Ovary (tissue), 9 donors: Measurements from ENCODE around the gene PDE4C. TPM values are rescaled to one million over a fixed set of nuclear protein-coding genes. Genes with fewer than 3 reads are reported as not detected.

Experiments
- DNase-seq, 5 donors: peaks; one replicate each; pipeline ENCODE4 v3.0.0-alpha.2; 2019 to 2020
- H3K27ac ChIP-seq, 2 donors: fragments of 200-600 bp; one replicate each; pipeline versions ENCODE4 v1.5.1 to v1.8.0; 2019 to 2022
- H3K27me3 ChIP-seq: fragments of 200-600 bp; one replicate; pipeline ENCODE4 v1.8.0; 2022
- H3K36me3 ChIP-seq: fragments of 200-600 bp; sonication (generic); one replicate; pipeline ENCODE4 v1.5.1; 2019
- H3K4me1 ChIP-seq: one replicate; pipeline ENCODE4 v1.8.1; 2013; ENCODE audit warnings: mild to moderate bottlenecking, moderate library complexity; ENCODE audit not compliant: insufficient read depth
- H3K4me3 ChIP-seq: fragments of 200-600 bp; sonication (generic); one replicate; pipeline ENCODE4 v1.5.1; 2017
- H3K9me3 ChIP-seq, 2 donors: fragments of 200-600 bp in 1 of 2; sonication (generic) in 1 of 2; one replicate each; pipeline versions ENCODE4 v1.5.1 to v1.8.1; 2013 to 2019; ENCODE audit warnings: mild to moderate bottlenecking in 1 of 2, moderate library complexity in 1 of 2
- EP300 ChIP-seq: sonication (generic); formaldehyde crosslinking; IDR thresholded peaks from one replicate; pipeline ENCODE4 v1.6.1; 2017; ENCODE audit warnings: antibody characterized with exemption
- POLR2A ChIP-seq: fragments of 450-650 bp; IDR thresholded peaks from one replicate; pipeline ENCODE4 v1.6.1; 2017; ENCODE audit warnings: antibody characterized with exemption, mild to moderate bottlenecking, moderate library complexity
- WGBS, 3 donors: extraction: QIAGEN DNeasy Blood & Tissue Kit in 1 of 3; methylation state at CpG; one replicate each; pipeline versions ENCODE4 v1.1.5 to v1.1.7; 2013 to 2017; 5-methylcytosine and 5-hydroxymethylcytosine counted together
- intact Hi-C, 4 donors: fragments of 100-400 bp; cut with DNase I; formaldehyde crosslinking; loops; one replicate each; pipeline versions ENCODE4 v1.11.0 to v1.15.1; 2022 to 2023
- polyA plus RNA-seq, 2 donors: library from polyadenylated mRNA; stranded (reverse); fragments of 200-250 nt in 1 of 2; fragments of 350-450 nt in 1 of 2; fragmentation: Illumina TruSeq in 1 of 2; extraction: RNeasy Lipid Tissue Mini Kit (QIAGEN cat#74804) in 1 of 2; gene quantifications; one replicate each; pipeline ENCODE4 v1.2.3, GENCODE V29; 2013 to 2014
- total RNA-seq, 7 donors: library from RNA; depleted of rRNA in 2 of 7; stranded (reverse); fragments of >200 nt in 2 of 7; fragmentation: NEBNext Ultra II Directional in 3 of 7; extraction: Animal tissue kit (Norgen Biotek cat#: 25700) in 3 of 7; gene quantifications; one replicate each; pipeline versions ENCODE4 v1.1.0 to v1.2.4, GENCODE V29; 2016 to 2023
- TF ChIP-seq, protein P1 (sequence below), 3 donors: fragments of 450-650 bp in 2 of 3; fragments of 200-600 bp in 1 of 3; IDR thresholded peaks; one replicate each; pipeline versions ENCODE4 v1.5.1 to v1.8.0; 2016 to 2022; ENCODE audit warnings: antibody characterized with exemption in 3 of 3, mild to moderate bottlenecking in 1 of 3
- donor health status: DM: no; HTN: no; CAD: no; lungs with moderate emphysema.
- donor health status: DM: no; HTN: no; CAD: no.
- donor health status: Bipolar disorder and iron deficiency.
- donor health status: DM: yes; HTN: yes; CAD: no.
- donor health status: DM: no; HTN: no; CAD: no.
- donor health status: DM: yes; HTN: yes; CAD: no.

Gene PDE4C
- total and polyA plus RNA-seq, 9 donors = 0.50 to 1.7 (median 0.98) TPM; not detected in 1

GRCh38 chr19:18245297-18245696 lies 19.1 kb upstream of the PDE4C start:
- TF ChIP-seq, protein P1, sequence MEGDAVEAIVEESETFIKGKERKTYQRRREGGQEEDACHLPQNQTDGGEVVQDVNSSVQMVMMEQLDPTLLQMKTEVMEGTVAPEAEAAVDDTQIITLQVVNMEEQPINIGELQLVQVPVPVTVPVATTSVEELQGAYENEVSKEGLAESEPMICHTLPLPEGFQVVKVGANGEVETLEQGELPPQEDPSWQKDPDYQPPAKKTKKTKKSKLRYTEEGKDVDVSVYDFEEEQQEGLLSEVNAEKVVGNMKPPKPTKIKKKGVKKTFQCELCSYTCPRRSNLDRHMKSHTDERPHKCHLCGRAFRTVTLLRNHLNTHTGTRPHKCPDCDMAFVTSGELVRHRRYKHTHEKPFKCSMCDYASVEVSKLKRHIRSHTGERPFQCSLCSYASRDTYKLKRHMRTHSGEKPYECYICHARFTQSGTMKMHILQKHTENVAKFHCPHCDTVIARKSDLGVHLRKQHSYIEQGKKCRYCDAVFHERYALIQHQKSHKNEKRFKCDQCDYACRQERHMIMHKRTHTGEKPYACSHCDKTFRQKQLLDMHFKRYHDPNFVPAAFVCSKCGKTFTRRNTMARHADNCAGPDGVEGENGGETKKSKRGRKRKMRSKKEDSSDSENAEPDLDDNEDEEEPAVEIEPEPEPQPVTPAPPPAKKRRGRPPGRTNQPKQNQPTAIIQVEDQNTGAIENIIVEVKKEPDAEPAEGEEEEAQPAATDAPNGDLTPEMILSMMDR (IDR thresholded peaks at IDR 0.05) = no peak
- TF ChIP-seq EP300 (no peak), POLR2A (no peak)
- no peaks in the 10 kb centered on the region for H3K36me3 ChIP-seq
- H3K27me3 ChIP-seq = no peaks in the 10 kb centered on the region
- DNase-seq = no peak
- no peaks in the 10 kb centered on the region for H3K4me1 ChIP-seq
- no peak overlapping the region for H3K4me3 ChIP-seq
- 66 to 79% (median 68%) methylated on average over 7 of the region's 7 CpGs for WGBS, 3 donors
- H3K9me3 ChIP-seq = no peaks in the 10 kb centered on the region
- no peak overlapping the region for H3K27ac ChIP-seq
- intact Hi-C loops = loop anchor here in 1 of 4 donors (5.0 kb wide), 1 partner anchor 33 kb away; no protein-coding TSS in a partner anchor

- intact Hi-C loops = no loop called here
- 21 to 29% (median 21%) methylated on average over 12 of the region's 12 CpGs for WGBS, 3 donors
- no peaks in the 10 kb centered on the region for H3K27me3 ChIP-seq
- no peaks in the 10 kb centered on the region for H3K9me3 ChIP-seq
- no peak for DNase-seq
- no peaks in the 10 kb centered on the region for H3K4me1 ChIP-seq
- TF ChIP-seq, protein P1 (IDR thresholded peaks at IDR 0.05) = no peak
- TF ChIP-seq EP300 = no peak
- no peak for TF ChIP-seq POLR2A
- no peak overlapping the region for H3K4me3 ChIP-seq
- no peak overlapping the region for H3K27ac ChIP-seq
- H3K36me3 ChIP-seq = no peaks in the 10 kb centered on the region
These were observed 13.1 kb upstream of the PDE4C start for GRCh38 chr19:18239303-18239702.

DNA sequence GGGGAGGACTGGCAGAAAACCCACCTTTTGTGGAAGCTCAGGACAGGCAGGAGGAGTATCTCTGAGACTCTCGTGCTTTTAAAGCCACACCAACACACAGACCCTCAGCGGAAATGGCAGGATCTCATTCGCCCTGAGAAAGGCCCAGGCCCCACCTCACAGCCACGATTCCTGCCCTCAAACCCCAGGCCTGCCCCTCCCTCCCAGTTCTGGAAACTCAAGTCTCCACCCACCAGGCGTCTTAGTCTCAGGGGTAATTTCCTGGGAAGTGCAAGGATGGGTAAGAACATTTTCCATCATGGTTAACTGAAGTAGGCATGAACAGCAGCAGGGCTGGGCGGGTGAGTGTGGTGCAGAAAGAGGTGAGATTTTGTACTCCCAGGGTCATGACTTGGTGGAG lies 8.0 kb upstream of the PDE4C start:
- Histone ChIP-seq H3K27ac (no peak overlapping the region), H3K36me3 (no peaks in the 10 kb centered on the region), H3K9me3 (peaks cover 0 to 9% of the 10 kb centered on the region in 2 donors), H3K4me1 (peaks cover 2% of the 10 kb centered on the region), H3K27me3 (no peaks in the 10 kb centered on the region), H3K4me3 (no peak overlapping the region)
- TF ChIP-seq, protein P1 (IDR thresholded peaks at IDR 0.05) = no peak
- TF ChIP-seq POLR2A = no peak
- no peak for TF ChIP-seq EP300
- intact Hi-C loops = no loop called here
- WGBS, 3 donors = 22 to 30% (median 25%) methylated on average over 6 of the region's 6 CpGs
- no peak for DNase-seq

DNA sequence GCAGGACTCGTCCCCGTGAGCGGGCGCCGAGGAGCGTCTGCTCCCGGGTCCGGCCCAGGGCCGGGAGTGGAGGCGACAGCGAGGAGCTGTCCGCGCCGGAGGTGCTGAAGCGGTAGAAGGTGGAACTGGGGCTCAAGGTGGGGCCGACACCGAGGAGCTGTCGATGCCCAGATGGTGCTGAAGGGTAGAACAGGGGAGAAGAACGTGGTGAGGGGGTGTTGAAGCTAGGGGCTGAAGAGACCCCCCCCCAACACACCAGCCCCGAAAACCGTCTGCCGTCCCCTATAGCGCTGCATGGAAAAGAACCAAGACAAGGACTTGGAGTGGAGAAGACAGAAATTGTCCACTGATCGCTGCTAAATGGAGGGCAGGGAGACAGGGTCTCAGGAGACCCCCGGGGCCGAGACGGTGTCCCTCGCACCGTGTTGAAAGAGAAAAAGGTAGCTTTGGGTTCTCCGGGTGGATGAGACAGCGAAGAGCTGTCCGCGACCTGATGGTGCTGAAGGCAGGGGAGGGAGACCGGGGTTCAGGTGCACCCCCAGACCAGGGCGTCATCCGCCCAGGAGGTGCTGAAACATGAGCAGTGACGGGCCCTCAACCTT lies 7.1 kb upstream of the PDE4C start:
- H3K4me1 ChIP-seq = peaks cover 2% of the 10 kb centered on the region
- peaks cover 0 to 9% of the 10 kb centered on the region in 2 donors for H3K9me3 ChIP-seq
- TF ChIP-seq, protein P1 (IDR thresholded peaks at IDR 0.05) = no peak
- TF ChIP-seq POLR2A = no peak
- H3K27ac ChIP-seq = no peak overlapping the region
- no peaks in the 10 kb centered on the region for H3K36me3 ChIP-seq
- peak in 3 of 5 donors; percentile 28 to 72 (median 57) for DNase-seq
- H3K27me3 ChIP-seq = no peaks in the 10 kb centered on the region
- intact Hi-C loops = no loop called here
- no peak overlapping the region for H3K4me3 ChIP-seq
- WGBS, 3 donors = 11 to 19% (median 17%) methylated on average over 36 to 37 of the region's 37 CpGs
